Adrenal gland (tissue), 12 donors: Measurements from ENCODE around the gene CCL25. TPM values are rescaled to one million over a fixed set of nuclear protein-coding genes. Genes with fewer than 3 reads are reported as not detected.

ENCODE experiments used
- DNase-seq, 7 donors: peaks; one replicate each; pipeline ENCODE4 v3.0.0-alpha.2; 2019 to 2020
- H3K27ac ChIP-seq, 5 donors: fragments of 200-600 bp; sonication (generic) in 4 of 5; 1 replicate in 3 of 5; 2 replicates in 2 of 5; pipeline versions ENCODE4 v1.5.1 to v1.8.0; 2016 to 2020; ENCODE audit warnings: mild to moderate bottlenecking in 1 of 5
- H3K27me3 ChIP-seq: fragments of 200-600 bp; 2 replicates; pipeline ENCODE4 v1.8.0; 2021
- H3K36me3 ChIP-seq, 2 donors: fragments of 200-600 bp; replicated peaks in 1 of 2; 1 replicate in 1 of 2; 2 replicates in 1 of 2; pipeline versions ENCODE4 v1.5.1 to v1.8.0; 2018 to 2022
- H3K4me1 ChIP-seq, 2 donors: fragments of 200-600 bp; replicated peaks in 1 of 2; 1 replicate in 1 of 2; 2 replicates in 1 of 2; pipeline versions ENCODE4 v1.5.1 to v1.8.0; 2018 to 2021
- H3K4me3 ChIP-seq, 4 donors: fragments of 200-600 bp; sonication (generic) in 3 of 4; one replicate each; pipeline ENCODE4 v1.5.1; 2016 to 2018
- H3K9me3 ChIP-seq, 3 donors: fragments of 200-600 bp; sonication (generic) in 1 of 3; replicated peaks in 1 of 3; 1 replicate in 2 of 3; 2 replicates in 1 of 3; pipeline versions ENCODE4 v1.5.1 to v1.8.0; 2016 to 2021
- CTCF ChIP-seq, 6 experiments: fragments of 450-650 bp in 4 of 6; fragments of 200-600 bp in 2 of 6; sonication (generic) in 1 of 6; IDR thresholded peaks; 1 replicate in 5 of 6; 2 replicates in 1 of 6; pipeline versions ENCODE4 v1.5.1 to v1.8.0; 2016 to 2021; ENCODE audit warnings: antibody characterized with exemption in 6 of 6, mild to moderate bottlenecking in 2 of 6, moderate library complexity in 1 of 6
- POLR2A ChIP-seq, 2 donors: fragments of 450-650 bp; IDR thresholded peaks; one replicate each; pipeline ENCODE4 v1.6.1; 2017; ENCODE audit warnings: antibody characterized with exemption in 2 of 2, mild to moderate bottlenecking in 2 of 2, moderate library complexity in 1 of 2
- WGBS, 4 donors: extraction: QIAGEN DNeasy Blood & Tissue Kit in 2 of 4; methylation state at CpG; one replicate each; pipeline versions ENCODE4 v1.1.5 to v1.1.7; 2013 to 2017; 5-methylcytosine and 5-hydroxymethylcytosine counted together
- intact Hi-C, 2 donors: fragments of 100-400 bp; cut with DNase I; formaldehyde crosslinking; loops; one replicate each; pipeline versions ENCODE4 v1.14.1 to v1.15.0; 2022 to 2023
- polyA plus RNA-seq, 3 donors: library from polyadenylated mRNA; stranded (reverse); fragments of 200-250 nt in 2 of 3; fragments of 350-450 nt in 1 of 3; fragmentation: Illumina TruSeq in 1 of 3; extraction: RNeasy Lipid Tissue Mini Kit (QIAGEN cat#74804) in 1 of 3; gene quantifications; one replicate each; pipeline ENCODE4 v1.2.3, GENCODE V29; 2013 to 2014
- total RNA-seq, 9 donors: library from RNA; depleted of rRNA in 4 of 9; stranded (reverse); fragments of >200 nt in 4 of 9; fragments of 120-200 nt in 1 of 9; fragmentation: NEBNext Ultra II Directional in 1 of 9; extraction: Animal tissue kit (Norgen Biotek cat#: 25700) in 1 of 9; gene quantifications; one replicate each; pipeline versions ENCODE4 v1.1.0 to v1.2.4, GENCODE V29; 2013 to 2023
- donor health status: healthy with polysubstance abuse.
- donor health status: Bipolar disorder and iron deficiency.
- donor health status: DM: yes; HTN: yes; CAD: no.
- donor health status: DM: no; HTN: no; CAD: no.
- donor health status: DM: no; HTN: no; CAD: no.
- donor health status: DM: yes; HTN: yes; CAD: no.

CCL25 gene
- total and polyA plus RNA-seq, 12 donors: 0.11 to 0.78 TPM; not detected in 10

- 63 to 73% (median 67%) methylated on average over 2 of the region's 2 CpGs for WGBS, 4 donors
- Histone ChIP-seq H3K4me3 (no peak overlapping the region), H3K4me1 (no peaks in the 10 kb centered on the region), H3K36me3 (no peaks in the 10 kb centered on the region), H3K27ac (no peak overlapping the region), H3K9me3 (no peaks in the 10 kb centered on the region), H3K27me3 (no peaks in the 10 kb centered on the region)
- TF ChIP-seq CTCF (IDR thresholded peaks at IDR 0.05) (no peak), POLR2A (IDR thresholded peaks at IDR 0.05) (no peak)
- intact Hi-C loops: no loop called here
- no peak for DNase-seq
These were observed 54.8 kb downstream of the CCL25 start for GRCh38 chr19:8107301-8107903.

- no peak for DNase-seq
- no peak overlapping the region for H3K4me3 ChIP-seq
- intact Hi-C loops: no loop called here
- no peaks in the 10 kb centered on the region for H3K9me3 ChIP-seq
- 67 to 91% (median 71%) methylated on average over 13 to 19 of the region's 19 CpGs for WGBS, 4 donors
- TF ChIP-seq CTCF (IDR thresholded peaks at IDR 0.05) (no peak), POLR2A (IDR thresholded peaks at IDR 0.05) (no peak)
- H3K27ac ChIP-seq: no peak overlapping the region
- no peaks in the 10 kb centered on the region for H3K27me3 ChIP-seq
- no peaks in the 10 kb centered on the region for H3K36me3 ChIP-seq
- no peaks in the 10 kb centered on the region for H3K4me1 ChIP-seq
These were observed 56.2 kb downstream of the CCL25 start for GRCh38 chr19:8108560-8109445.

- H3K27ac ChIP-seq: no peak overlapping the region
- H3K4me1 ChIP-seq: no peaks in the 10 kb centered on the region
- DNase-seq: no peak
- intact Hi-C loops: no loop called here
- 58 to 67% (median 63%) methylated on average over 11 to 12 of the region's 12 CpGs; no CpG with 5 or more reads in 1 of the 4 donors for WGBS, 4 donors
- no peak overlapping the region for H3K4me3 ChIP-seq
- TF ChIP-seq POLR2A (IDR thresholded peaks at IDR 0.05) (no peak), CTCF (IDR thresholded peaks at IDR 0.05) (no peak)
- H3K27me3 ChIP-seq: no peaks in the 10 kb centered on the region
- no peaks in the 10 kb centered on the region for H3K9me3 ChIP-seq
- H3K36me3 ChIP-seq: no peaks in the 10 kb centered on the region
These were observed 56.9 kb downstream of the CCL25 start for GRCh38 chr19:8109455-8109854.

- intact Hi-C loops: no loop called here
- H3K36me3 ChIP-seq: no peaks in the 10 kb centered on the region
- H3K9me3 ChIP-seq: no peaks in the 10 kb centered on the region
- no peak overlapping the region for H3K4me3 ChIP-seq
- no peaks in the 10 kb centered on the region for H3K4me1 ChIP-seq
- no peaks in the 10 kb centered on the region for H3K27me3 ChIP-seq
- DNase-seq: no peak
- H3K27ac ChIP-seq: no peak overlapping the region
- no peak for TF ChIP-seq POLR2A (IDR thresholded peaks at IDR 0.05)
- no peak for TF ChIP-seq CTCF (IDR thresholded peaks at IDR 0.05)
- 73 to 92% (median 87%) methylated on average over 7 of the region's 7 CpGs for whole genome bisulfite sequencing, 4 donors
These were observed 57.5 kb downstream of the CCL25 start for GRCh38 chr19:8109890-8110662.
